GM19452 (cell line): ENCODE results near the gene APBA2.

Source experiments
- ATAC-seq: cut with Tn5 transposase; IDR thresholded peaks from one replicate; pipeline ENCODE4 v1.9.1; 2021; ENCODE audit not compliant: unreplicated experiment

Gene APBA2

DNA sequence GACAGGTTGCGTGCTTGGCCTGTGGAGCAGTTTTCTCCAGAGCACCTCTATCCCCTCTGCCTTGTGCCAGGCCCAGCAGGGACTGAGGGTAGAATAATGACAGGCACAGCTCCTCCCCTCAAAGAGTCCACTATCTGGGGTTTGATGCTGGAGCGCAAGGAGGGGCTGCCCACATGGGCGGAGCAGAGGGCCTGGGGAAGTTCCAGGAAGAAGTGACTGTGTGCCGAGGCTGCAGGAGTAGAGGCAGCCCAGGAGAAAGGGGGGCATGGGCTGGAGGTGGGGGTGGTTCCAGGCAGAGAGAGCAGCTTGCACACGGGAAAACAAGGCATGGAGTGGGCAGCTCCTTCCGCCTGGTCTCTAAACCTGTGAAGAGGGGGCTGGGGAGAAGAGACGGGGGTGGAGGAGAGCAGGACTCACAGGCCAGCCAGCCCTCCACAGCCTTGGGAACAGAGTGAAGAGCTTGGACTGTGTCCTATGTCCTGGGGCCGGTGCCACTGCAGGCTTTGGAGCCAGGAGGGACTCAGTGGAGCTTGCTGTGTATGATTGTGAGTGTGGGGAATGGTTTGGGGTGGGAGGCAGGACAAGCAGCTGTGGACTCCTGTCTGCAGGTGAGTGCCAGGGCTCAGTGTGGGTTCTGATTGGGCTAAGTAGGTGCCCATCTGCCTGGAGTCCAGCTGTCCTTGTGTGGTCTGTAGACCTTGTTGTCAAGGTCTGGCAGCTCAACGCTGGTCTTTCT, 48.1 kb downstream of the APBA2 start:
- ATAC-seq = no peak

DNA sequence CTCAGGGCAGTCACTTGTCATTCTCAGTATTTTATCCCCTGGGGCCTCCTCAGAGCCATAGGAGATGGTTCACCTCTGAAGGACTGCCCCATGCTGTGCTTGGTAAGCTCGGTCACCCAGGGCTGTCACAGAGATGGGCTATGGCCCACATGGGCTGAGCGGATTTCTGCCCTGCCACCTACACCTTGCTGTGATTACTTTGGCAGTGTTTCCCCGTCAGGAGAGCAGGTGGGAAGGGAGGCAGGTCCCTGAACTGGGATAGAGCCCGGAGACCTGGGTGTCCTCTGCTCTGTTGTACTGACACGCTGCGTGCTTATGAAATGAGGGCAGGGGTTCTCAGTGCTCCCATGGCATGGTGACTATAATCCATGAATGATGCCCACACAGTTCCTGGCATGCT, 48.9 kb downstream of the APBA2 start:
- no peak for ATAC-seq

DNA sequence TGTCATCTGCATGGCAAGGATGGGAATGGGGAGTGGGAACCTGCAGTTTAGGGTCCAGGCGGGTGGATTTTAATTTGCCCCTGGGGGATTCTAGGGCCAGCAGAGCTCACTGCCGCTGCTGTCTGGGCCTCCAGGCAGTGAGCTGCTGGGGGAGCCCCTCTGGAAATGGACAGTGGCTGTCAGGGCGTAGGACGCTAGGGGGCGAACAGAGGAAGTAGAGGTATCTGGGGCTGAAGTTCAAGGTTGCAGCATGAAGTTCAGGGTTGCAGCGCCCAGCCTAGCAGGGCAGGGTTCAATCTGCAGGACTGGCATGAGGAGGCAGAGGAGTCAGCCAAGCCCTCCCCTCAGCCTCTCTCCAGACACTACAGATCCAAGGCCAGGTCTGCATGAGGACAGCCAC, 49.5 kb downstream of the APBA2 start:
- ATAC-seq = no peak

DNA sequence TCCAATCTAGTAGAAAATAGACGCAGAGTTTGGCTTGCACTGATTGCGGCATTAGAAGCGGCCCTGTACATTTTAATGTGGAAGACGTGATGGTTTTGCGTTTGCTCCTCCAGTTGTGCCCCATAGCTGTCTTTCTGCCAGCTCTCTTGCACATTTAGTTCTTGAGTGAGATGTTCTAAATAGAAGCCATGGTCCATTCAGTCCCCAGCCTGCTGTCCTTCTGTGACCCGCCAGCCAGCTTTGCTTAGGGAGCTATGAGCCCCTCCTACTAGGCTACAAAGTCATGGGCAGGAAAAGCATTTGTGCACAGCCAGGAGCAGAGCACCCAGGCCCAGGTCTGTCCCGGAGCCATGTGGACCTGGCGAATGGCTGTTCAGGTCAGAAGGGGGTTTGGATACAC, 50.3 kb downstream of the APBA2 start:
- no peak for ATAC-seq

DNA sequence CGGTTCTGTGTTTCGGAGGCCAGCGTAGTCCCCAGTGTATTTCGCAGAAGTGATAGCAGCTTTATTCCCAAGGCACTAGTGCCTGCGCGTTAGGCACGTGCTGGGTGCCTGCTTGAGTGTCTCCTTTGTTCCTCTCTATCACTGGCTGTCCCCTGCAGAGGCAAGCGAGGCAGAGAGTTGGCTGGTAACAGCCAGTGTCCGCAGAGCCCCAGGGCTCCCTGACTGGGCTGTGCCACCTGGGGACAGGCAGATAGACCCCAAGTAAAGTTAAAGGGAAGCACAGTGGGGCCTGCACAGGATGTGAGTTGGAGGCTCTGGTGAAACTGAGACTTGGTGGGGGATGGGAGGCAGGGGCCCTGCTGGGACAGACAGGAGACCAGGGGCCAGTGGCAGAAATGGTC, 50.7 kb downstream of the APBA2 start:
- no peak for ATAC-seq

DNA sequence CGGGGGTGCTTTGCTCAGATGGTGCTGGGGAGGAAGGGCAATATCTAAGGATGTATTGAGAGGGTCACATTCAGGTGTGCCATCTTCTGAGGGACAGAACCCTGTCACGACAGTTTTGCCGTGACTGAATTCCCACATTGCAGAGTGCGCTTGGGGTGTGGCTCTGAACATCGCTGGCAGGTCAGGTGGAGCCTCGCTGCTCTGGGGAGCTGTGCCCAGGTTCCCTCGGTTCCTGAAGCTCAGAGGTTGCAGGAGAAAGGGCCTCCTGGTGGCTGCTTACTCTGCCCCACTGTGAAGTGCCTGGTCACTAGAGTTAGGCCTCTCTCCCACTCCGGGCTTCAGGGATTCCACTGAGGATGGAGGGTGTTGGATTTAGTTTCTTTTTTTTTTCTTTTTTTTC, 51.5 kb downstream of the APBA2 start:
- ATAC-seq = no peak

DNA sequence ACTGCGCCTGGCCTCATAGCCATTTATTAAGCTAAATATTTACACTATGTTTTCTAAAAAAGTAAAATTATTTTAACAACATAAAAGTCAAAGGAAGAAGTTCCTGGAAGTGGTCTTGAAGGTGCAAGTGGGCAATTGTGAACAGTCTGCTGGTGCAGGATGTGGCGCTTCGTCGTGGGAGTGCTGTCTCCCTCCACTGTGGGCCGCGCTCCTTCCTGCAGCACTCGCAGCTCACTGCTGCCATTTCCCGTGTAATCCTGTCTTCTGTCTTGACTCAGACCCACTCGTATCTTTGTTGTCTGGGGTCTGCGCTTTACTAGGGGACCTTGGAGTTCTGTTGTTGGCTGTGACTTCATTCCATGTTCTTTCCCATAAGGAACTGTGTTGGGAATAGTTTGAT, 56.3 kb downstream of the APBA2 start:
- ATAC-seq = no peak

DNA sequence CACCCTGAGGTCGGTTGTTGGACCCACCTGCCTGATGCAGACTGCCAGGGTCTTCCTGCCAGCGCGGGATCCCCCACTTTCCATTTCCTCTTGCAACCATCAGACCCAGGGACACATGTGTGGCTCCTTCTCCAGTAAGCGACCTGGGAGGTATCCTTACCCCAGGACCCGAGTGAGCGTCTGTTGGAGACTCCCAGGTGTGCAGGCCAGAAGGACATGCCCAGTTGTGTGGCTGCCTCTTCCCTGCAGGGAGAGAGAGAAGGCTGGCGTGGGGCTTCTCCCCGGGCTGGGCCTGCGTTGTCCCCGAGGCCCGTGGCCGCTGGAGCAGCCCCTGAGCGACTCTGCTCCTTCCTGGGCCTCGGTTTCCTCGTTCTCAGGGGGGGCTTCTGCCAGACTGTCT, 56.8 kb downstream of the APBA2 start:
- no peak for ATAC-seq

DNA sequence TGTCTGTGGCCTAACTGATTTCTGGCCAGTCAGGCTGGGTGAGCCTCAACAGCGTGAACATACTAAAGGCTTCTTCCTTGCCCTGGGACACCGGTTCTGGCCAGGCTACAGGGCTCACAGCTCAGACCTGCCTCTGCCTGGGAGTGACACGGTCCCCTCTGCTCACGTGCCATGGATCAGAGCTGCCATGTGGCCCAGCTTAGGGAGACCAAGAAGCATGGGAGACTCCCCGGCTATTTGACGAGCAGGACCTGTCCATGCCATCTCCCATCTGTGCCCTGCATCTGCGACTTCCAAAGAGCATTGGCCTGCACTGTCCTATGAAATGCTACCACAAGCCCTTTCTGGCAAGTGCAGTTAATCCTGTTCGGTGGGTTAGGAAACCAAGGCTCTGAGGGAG, 57.4 kb downstream of the APBA2 start:
- ATAC-seq = no peak

DNA sequence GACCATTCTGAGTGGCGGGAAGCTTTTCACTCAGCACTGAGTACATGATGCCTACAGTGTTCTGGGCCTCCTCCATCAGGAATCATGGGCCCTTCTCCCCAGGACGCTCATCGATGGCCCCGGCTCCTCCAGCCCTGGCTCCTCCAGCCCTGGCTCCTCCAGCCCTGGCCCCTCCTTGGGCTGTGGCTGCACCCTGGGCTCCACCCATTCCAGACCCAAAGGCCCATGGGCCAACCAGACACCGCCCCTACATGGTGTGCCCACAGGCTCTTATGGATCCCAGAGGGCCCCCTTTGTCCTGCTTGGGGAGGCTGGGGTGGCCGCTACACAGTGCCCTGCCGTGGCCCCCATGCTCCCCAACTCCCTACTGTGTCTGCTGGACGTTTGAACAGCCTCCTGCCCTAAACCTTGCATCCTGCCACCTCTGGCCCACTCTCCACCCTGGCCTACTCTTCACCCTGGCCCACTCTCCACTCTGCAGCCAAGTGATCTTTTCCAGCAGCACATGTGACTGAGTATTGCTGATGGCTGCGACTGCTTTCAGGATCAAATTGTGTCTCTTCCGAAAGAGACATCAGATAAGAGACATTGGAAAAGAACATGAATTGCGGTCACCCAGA, 57.9 kb downstream of the APBA2 start:
- ATAC-seq = no peak

DNA sequence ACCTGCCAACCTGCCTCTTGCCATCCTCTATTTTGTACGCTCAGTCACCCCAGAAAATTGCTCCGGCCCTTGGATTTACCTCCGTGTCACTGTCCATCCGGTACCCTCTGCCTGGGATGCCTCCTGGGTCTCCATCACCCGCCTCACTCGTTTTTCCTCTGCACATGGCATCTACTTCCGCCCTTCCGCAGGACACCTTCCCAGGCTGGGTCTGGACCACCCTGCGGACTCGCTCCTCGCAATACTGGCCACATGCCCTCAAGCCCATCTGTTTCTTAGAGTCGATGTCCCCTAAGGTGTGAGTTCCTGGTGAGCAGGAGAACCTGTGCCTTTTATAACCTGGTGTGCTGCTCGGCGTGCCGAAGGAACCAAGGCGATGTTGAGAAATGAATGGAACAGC, 58.5 kb downstream of the APBA2 start:
- ATAC-seq = no peak

DNA sequence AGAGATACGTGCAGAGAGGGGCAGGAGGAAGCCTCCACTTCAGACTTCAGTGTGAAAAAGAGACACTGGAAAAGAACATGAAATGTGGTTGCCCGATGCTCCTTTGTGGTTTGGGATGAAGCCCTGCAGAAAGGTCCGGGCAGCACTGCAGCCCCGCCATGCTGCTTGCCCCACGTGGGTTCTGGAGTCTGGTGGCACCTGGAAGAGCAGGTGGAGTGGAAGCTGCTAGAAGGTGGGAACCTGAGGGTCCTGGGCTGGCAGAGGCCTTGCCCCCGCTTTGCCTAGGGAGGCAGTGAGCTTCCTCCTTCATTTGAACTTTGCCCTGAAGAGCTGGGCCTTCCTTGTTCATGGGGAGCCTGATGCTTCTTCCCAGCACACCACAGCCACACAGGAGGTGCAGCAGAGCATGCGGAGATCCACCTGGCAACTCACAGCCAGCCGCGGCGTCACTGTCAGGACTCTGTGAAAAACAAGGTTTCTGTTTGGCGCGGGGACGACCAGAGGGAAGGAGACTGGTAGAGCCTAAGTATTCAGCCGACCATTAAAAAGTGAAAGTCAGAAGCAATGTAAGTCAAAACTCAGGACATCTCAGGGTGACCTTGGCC, 59.0 kb downstream of the APBA2 start:
- ATAC-seq = no peak

DNA sequence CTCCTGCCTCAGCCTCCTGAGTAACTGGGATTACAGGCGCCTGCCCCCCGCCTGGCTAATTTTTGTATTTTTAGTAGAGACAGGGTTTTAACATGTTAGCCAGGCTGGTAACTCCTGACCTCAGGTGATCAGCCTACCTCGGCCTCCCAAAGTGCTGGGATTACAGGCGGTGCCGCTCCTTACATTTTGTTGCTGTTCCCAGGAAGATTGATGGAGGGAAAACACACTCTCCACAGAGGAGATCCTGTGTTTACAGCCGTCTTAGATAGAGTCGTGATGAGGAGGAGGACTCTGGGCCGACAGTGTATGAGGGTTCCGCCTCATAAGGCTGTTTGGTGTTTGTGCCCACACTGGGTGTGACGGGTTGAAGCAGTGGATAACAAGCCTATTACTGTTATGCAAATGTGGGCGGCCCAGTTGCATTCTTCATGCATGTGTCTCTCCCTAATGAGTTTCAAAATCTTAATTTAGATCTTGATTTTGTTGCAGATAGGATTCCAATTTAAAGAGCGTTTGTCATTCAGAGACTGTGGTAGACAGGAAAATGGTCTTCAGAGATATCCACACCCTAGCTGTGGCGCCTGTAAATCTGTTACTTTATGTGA, 60.0 kb downstream of the APBA2 start:
- no peak for ATAC-seq

DNA sequence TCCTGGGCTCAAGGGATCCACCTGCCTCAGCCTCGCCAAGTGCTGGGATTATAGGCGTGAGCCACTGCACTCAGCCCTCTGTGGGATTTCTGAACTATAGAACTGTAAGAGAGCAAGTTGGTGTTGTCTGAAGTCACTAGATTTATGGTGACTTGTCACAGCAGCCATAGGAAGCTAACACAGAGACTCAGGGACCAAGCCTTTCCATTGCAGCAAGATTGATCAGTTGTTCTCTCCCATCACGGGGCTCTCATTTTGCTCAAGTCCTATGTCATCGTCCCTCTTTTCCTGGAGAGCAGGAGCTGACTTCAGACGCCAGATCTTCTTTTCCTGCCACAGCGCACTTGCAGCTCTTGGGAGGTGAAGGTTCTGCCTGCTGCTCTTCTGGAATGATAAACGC, 61.0 kb downstream of the APBA2 start:
- no peak for ATAC-seq

DNA sequence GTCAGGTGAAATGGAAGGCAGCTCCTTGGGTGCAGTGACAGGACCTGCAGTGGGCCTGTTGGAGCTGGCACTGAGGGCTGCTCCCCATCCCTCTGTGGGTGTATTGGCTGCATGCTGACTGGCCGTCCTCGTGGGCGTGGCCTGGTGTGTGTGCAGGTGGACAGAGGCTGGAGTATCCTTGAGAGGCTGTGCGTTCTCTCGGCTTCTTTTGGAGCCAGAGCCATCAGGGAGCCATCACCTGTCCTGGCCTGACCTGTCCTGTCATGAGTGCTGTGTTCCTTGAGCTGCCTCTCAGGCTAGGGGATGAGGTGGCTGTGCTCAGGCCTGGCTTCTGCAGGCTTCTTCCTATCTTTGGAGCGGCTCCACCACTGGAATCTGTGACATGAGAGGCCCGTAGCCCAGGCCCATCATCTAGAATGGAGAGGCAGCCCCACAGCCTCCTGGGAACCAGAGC, 61.5 kb downstream of the APBA2 start:
- ATAC-seq = no peak

DNA sequence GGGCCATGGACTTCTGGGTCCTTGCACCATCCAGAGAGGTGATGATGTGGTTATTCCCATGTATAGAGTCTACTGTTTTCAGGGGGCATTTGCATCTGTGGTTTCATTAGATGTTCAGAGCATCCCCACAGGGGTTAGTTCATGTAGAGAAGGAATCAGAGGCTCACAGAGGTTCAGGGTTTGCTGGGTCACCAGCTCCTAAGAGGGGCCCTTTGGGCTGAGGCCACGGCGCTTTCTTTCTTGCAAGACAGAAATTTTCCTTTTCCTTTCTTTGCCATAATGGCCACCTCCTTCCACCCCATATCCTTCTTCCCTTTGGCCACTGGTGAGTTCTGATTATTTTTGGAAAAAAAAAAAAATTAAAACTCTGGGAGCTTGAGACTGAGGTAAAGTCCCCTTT, 62.3 kb downstream of the APBA2 start:
- no peak for ATAC-seq

DNA sequence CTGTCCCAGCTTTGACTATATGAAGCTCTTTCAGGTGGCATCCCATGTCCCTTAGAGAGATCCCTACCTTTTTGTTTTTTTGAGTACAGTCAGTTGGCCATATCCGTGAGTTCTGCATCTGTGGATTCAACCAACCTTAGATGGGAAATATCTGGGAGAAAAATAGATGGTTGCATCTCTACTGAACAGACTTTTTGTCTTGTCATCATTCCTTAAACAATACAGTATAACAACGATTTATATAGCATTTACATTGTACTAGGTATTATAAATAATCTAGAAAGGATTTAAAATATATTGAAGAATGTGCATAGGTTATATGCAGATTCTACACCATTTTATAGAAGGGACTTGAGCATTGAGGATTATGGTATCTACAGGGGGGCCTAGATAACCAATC, 65.1 kb downstream of the APBA2 start:
- no peak for ATAC-seq

DNA sequence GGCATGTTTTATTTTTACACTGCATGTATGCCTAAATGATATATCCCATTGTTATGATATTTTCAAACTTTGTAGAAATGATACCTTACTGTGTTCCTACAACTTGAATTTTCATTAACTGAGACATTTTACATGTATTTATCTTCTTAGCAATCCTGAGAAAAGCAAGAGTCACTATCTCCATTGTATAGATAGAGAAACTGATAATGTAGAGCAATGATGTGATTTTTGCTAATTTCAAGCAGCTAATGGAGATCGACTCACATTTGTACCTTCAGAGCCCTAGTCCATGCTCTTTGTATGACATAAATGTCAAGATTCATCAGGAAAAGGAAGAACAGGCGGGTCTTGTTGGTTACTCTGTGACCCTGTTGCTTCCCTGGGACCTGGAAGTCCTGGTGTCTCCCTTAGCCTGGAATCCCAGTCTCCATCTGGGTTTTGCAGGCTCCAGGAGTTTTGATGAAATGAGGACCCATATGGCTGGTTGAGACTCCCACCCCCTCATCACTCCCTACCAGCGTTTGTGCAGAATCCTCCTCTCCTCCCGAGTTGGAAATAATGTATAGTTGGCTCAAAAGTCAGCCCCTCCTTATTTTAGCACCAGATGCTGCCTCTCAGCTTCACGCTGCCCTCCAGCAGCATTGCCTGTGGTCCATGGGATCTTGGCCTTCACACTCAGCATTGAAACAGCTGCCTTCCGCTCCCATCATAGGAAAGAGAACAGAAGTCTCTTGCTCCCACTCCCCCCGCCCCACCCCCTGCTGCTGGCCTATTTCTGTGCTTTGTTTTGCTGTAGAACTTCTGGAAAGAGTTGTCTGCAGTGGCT, 67.1 kb downstream of the APBA2 start:
- ATAC-seq = no peak

DNA sequence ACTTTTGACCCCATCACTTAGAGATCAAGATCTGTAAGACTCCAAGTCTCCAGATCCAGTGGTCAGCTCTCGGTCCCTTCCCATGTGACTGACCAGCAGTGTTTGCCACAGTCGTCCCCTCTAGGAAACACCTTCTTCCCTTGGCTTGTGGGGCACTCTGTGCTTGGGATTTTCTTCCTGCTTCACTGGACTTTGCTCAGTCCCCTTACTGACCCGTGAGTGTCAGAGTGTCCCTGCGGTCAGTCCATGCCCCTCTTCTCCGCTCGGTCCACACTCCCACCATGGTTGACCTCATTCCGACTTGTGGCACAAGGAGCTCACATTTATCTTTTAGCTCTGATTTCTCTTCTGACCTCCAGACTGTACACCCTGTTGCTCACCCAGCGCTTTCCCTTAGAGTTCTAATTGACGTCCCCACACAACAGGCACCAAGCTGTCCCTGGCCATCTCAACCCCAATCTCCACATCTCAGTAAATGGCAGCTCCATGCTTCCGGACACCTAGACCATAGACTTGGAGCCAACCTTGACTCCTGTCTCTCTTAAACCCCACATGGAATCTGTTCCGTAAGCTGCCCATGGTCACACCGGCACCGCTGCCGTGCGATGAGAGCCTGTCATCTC, 67.9 kb downstream of the APBA2 start:
- ATAC-seq = no peak

DNA sequence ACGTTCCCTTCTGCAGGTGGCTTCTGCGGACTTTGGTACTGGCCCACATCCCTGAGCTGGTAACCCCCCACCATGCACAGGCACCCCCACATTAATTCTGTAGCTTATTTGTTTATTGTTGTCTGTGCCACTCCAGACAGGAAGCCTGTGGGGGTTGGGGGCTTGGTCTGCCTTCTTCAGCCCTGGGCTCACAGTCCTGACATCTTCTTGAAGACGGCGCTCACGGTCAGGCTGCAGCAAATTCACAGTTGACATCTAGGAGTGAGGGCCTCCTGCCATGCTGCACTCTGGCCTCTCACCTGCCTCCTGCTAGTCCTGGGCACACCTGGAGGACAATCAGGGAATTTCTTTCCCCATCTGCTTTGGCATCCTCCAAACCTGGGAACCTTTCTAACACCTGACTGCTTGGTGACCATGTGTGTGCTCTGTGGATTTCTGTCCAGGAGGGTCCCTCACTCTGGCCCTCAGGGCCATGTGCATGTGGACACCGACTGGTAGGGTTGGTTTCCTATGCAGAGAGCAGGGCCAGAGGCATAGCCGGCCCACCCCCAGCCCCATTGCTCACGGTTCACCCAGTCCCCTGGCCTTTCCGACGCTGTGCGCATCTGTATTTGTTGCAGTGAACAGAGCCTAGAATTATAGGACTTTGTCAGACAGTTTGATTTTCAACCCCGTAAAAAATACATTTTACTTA, 68.8 kb downstream of the APBA2 start:
- ATAC-seq = no peak
